Effector memory CD8-positive, alpha-beta T cell (primary cell): Measurements from ENCODE around the gene CCDC51.
"Not testable (repeated sequence)": the region's sequence is repeated elsewhere in the genome, so short reads cannot be mapped to it uniquely, and the experiment has no call there.

Experiments used
- ATAC-seq: fragments of 150-1000 bp; cut with Tn5 transposase; replicated peaks from 2 replicates; pipeline ENCODE4 v1.10.0; 2021; ENCODE audit warnings: mild to moderate bottlenecking, moderate library complexity
- DNase-seq, 3 experiments: peaks; one replicate each; pipeline ENCODE4 v3.0.0; 2021
- H3K27ac Mint-ChIP-seq, 2 donors: one replicate each; pipeline ENCODE4 v1.8.0; 2022; ENCODE audit warnings: mild to moderate bottlenecking in 2 of 2, mixed read lengths in 2 of 2, moderate library complexity in 2 of 2
- H3K27me3 Mint-ChIP-seq, 2 donors: one replicate each; pipeline ENCODE4 v1.8.0; 2022; ENCODE audit warnings: mixed read lengths in 2 of 2
- H3K36me3 Mint-ChIP-seq: one replicate; pipeline ENCODE4 v1.8.0; 2022; ENCODE audit warnings: mild to moderate bottlenecking, moderate library complexity, mixed read lengths; ENCODE audit not compliant: insufficient read depth
- H3K4me1 Mint-ChIP-seq, 2 donors: one replicate each; pipeline ENCODE4 v1.8.0; 2022; ENCODE audit warnings: low read depth in 2 of 2, mixed read lengths in 2 of 2
- H3K4me3 Mint-ChIP-seq, 2 donors: one replicate each; pipeline ENCODE4 v1.8.0; 2022; ENCODE audit warnings: mild to moderate bottlenecking in 2 of 2, mixed read lengths in 2 of 2, moderate library complexity in 2 of 2
- H3K9me3 Mint-ChIP-seq, 2 donors: one replicate each; pipeline ENCODE4 v1.8.0; 2022; ENCODE audit warnings: mixed read lengths in 2 of 2

CCDC51 gene

DNA sequence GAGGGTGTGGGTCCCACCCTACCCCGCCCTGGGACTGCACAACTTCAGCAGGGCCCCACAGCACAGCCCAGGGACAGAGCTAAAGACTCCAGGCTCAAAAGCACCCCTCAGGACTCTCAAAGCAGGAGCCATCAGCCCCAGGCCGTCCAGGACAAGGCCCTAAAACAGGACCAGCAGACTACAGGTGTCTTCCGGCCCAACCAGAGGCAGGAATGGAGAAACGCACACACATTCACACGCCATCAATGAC is 32.7 kb upstream of the CCDC51 start:
- Mint-ChIP-seq H3K4me3 (peak overlapping the region; percentile 86 to 94), H3K27ac (peak overlapping the region; percentile 98 to 100), H3K4me1 (peaks cover 44 to 46% of the 10 kb centered on the region in 2 donors), H3K9me3 (no peaks in the 10 kb centered on the region), H3K27me3 (no peaks in the 10 kb centered on the region), H3K36me3 (peaks cover 44% of the 10 kb centered on the region)
- ATAC-seq (no peak), DNase-seq (no peak)

DNA sequence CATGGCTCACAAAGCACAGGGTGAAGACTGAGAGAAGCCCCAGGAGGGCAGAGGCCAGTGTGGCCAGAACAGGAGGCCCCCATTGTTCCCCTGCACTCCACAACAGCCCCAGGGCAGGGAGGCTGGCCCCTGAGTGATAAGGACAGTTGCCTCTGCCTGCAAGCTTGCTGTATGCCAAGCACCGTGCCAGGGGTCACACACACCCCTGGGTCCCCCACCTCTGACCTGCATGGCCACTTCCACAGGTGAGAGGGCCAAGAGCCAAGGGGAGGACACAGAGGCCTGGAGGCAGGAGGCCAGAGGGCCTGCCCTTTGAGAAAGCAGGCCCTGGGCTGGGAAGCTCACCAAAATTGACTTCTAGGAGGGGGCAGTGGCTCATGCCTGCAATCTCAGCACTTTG is 30.4 kb upstream of the CCDC51 start:
- H3K4me1 Mint-ChIP-seq: peaks cover 59 to 63% of the 10 kb centered on the region in 2 donors
- H3K4me3 Mint-ChIP-seq: peak overlapping the region; percentile 77 to 86
- H3K27ac Mint-ChIP-seq: peak overlapping the region; percentile 93 to 98
- no peak for DNase-seq
- H3K36me3 Mint-ChIP-seq: peaks cover 55% of the 10 kb centered on the region
- H3K27me3 Mint-ChIP-seq: no peaks in the 10 kb centered on the region
- H3K9me3 Mint-ChIP-seq: no peaks in the 10 kb centered on the region
- no peak for ATAC-seq

DNA sequence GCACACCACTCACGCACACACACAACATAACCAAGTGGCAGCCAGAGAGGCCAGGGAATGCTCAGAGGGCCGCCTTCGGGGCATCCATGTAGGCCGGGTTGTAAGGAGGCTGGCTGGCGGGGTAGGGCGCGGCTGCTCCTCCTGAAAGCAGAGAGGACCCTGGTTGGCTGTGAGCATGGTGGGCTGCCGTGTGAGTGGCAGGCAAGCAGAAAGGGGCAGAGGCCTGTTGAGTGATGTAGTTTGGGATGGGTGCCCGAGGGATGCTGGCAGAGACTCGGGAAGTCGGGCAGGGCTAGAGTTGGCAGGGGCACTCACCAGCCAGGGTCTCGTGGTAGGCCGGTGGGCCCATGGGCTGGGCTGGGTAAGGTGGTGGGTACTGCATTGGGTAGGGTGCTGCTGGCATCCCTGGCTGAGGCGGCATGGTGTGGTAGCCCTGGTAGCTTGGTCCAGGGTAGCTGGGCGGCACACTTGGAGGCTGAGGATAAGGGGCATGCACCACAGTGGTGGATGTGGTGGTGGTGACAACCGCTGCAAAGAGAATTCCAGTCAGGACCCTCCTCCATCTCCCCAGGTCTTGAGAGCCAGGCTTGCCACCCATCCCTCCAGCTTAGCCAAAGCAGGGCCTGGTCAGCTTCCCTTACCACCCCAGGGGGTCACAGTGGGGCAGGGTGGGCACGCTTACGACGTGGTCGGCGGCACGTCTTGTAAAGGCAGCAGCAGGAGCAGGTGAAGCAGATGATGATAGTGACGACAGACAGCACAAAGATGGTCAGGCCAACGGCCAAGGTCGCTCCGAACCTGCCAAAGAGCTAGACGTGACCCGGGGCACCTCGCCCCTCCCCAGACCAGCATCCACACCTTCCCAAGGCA is 29.4 kb upstream of the CCDC51 start:
- Mint-ChIP-seq H3K27me3 (no peaks in the 10 kb centered on the region), H3K4me1 (peaks cover 51 to 57% of the 10 kb centered on the region in 2 donors), H3K4me3 (peak overlapping the region; percentile 77 to 86), H3K27ac (peak overlapping the region; percentile 98 to 99), H3K9me3 (no peaks in the 10 kb centered on the region), H3K36me3 (peaks cover 55% of the 10 kb centered on the region)
- ATAC-seq (no peak), DNase-seq (no peak)

DNA sequence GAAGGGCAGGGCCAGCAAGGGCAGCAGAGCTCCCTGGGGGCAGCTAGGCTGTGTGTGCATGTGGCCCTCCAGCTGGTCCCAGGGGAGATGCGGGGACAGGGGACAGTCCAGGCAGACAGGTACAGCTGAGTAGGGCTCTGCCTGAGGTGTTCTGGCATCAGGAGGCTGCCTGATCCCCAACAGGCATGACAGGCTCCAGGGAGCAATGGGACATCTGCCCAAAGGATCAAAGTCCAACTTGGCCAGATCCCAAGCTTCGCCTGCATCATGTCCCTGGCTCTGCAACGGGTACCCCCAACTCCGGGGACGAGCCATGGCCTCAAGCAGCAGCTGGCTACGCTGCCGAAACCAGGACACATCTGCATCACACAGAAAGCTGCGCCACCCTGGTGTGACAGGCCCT is 28.4 kb upstream of the CCDC51 start:
- peaks cover 47 to 53% of the 10 kb centered on the region in 2 donors for H3K4me1 Mint-ChIP-seq
- H3K36me3 Mint-ChIP-seq: peaks cover 57% of the 10 kb centered on the region
- H3K4me3 Mint-ChIP-seq: peak overlapping the region; percentile 91 to 93
- H3K27me3 Mint-ChIP-seq: no peaks in the 10 kb centered on the region
- ATAC-seq: no peak
- H3K9me3 Mint-ChIP-seq: no peaks in the 10 kb centered on the region
- peak overlapping the region; percentile 98 to 99 for H3K27ac Mint-ChIP-seq
- no peak for DNase-seq

DNA sequence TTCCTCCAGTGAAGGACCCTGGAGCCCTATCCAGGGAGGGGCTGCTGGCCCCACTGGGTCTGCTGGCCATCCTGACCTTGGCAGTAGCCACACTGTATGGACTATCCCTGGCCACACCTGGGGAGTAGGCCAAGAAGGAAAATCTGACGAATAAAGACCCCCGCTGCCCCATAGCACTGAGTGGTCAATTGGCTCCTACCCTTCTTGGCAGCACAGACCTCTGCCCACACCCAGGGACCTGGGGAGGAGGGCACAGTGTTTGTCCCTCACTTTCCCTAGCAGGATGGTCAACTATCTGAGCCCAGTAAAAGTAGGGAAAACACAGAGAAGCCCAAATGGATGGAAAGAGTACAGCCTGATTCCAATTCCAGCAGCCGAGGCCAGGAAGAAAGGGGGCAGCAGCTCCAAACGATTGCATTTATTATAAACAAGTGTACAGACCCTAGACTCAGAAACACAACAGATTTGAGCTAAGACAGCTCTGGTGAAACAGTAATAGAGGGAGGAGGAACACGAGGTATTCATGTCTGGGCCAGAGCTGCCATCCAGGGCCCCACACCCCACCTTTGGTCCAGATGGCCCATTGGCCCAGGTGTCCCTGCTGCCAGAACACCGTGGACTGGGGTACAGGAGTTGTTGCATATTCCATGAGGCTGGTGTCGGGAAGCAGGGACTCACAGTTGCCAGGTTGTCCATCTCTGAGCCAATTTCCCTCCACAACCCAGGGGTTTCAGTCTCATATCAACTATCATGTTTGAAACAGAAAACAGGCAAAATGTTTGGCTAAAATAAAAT is 27.8 kb upstream of the CCDC51 start:
- ATAC-seq (no peak), DNase-seq (no peak)
- Mint-ChIP-seq H3K4me1 (peaks cover 40 to 48% of the 10 kb centered on the region in 2 donors), H3K9me3 (no peaks in the 10 kb centered on the region), H3K36me3 (peaks cover 51% of the 10 kb centered on the region), H3K27ac (peak overlapping the region; percentile 98 to 99), H3K4me3 (peak overlapping the region; percentile 91 to 93), H3K27me3 (no peaks in the 10 kb centered on the region)

DNA sequence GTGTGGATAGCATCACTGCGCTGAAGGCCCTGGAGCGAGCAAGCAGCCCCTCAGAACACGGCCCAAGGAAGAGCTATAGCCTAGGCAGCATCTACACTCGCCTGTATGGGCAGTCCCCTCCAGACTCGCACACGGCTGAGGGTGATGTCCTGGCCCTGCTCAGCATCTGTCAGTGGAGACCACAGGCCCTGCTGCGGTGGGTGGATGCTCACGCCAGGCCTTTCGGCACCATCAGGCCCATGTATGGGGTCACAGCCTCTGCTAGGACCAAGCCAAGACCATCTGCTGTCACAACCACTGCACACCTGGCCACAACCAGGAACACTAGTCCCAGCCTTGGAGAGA is 27.2 kb upstream of the CCDC51 start:
- Mint-ChIP-seq H3K27ac (peak overlapping the region; percentile 98 to 99), H3K9me3 (no peaks in the 10 kb centered on the region), H3K27me3 (no peaks in the 10 kb centered on the region), H3K36me3 (peaks cover 47% of the 10 kb centered on the region), H3K4me3 (peak overlapping the region; percentile 91 to 93), H3K4me1 (peaks cover 40 to 47% of the 10 kb centered on the region in 2 donors)
- ATAC-seq: no peak
- no peak for DNase-seq

DNA sequence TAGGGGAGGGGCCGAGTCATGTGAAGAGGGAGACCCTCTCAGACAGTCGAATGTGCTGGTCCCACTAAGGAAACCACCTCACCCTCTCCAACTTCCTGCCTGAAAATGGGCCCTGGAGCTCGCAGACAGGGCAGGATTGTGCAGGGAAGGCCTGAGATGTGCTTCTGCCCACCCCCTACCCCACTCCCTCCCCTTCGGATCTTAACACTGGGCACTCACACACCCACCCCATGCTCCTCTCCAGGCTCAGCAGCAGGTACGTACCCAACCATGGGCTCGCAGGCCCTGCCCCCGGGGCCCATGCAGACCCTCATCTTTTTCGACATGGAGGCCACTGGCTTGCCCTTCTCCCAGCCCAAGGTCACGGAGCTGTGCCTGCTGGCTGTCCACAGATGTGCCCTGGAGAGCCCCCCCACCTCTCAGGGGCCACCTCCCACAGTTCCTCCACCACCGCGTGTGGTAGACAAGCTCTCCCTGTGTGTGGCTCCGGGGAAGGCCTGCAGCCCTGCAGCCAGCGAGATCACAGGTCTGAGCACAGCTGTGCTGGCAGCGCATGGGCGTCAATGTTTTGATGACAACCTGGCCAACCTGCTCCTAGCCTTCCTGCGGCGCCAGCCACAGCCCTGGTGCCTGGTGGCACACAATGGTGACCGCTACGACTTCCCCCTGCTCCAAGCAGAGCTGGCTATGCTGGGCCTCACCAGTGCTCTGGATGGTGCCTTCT is 26.6 kb upstream of the CCDC51 start:
- Mint-ChIP-seq H3K27ac (peak overlapping the region; percentile 98 to 99), H3K27me3 (no peaks in the 10 kb centered on the region), H3K36me3 (peaks cover 48% of the 10 kb centered on the region), H3K9me3 (no peaks in the 10 kb centered on the region), H3K4me1 (peaks cover 40 to 47% of the 10 kb centered on the region in 2 donors), H3K4me3 (peak overlapping the region; percentile 91 to 93)
- DNase-seq (peak; percentile 26 to 42 (median 36)), ATAC-seq (peak; percentile 64)

DNA sequence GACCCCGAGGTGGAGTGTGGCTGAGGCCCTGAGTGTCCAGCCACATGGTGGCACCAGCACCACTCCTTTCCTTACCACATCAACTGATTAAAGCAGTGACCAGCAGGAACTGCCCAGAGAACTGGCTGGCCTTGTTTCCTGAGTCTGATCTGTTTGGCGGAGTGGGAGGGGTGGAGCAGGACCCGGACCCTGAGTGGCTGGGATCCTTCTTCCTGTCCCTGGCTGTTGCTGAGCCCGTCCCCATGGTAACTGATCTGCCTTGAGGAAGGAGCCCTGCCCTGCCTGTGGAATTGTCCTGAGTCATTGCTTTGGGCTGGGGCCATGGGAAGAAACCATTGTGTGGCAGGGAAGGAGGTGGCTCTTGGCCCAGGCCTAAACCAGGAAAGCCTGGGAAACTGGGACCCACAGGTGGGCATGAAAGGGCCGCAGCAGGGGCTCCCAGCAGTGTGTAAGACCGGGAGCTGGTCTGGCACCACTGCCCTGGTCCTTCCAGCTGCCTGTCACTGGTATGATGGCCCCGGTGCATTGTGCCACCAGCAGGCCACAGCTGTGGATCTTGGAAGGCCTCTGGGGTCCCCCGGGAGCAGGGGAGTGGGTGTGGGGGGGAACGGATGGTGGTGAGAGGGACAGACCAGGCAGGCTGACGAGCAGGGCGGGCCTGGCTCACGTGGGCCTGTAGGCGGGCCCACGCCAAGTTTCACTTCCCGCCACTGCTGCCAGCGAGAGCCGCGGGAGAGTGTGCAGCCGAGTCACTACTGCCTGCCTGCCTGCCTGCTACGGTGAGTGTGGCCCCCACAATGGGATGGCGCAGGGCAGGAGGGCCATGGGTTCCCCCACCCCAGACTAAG is 25.8 kb upstream of the CCDC51 start:
- Mint-ChIP-seq H3K4me3 (peak overlapping the region; percentile 91 to 93), H3K27me3 (no peaks in the 10 kb centered on the region), H3K9me3 (no peaks in the 10 kb centered on the region), H3K4me1 (peaks cover 40 to 47% of the 10 kb centered on the region in 2 donors), H3K27ac (peak overlapping the region; percentile 98 to 99), H3K36me3 (peaks cover 54% of the 10 kb centered on the region)
- peak; percentile 63 to 76 (median 72) for DNase-seq
- ATAC-seq: peak; percentile 90

DNA sequence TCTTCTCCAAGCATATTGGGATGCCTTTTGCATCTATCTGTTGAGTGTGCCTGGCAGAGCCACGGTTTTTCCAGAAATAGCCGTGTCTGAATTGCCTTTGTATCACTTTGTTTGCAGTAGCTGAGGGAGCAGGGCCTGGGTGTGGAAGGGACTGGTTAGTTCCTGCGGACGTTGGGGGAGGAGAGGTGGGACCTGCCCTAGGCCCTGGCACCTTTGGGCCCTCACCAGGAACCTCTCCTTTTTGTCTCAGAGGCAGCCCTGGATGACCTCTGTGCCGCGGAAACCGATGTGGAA is 25.3 kb upstream of the CCDC51 start:
- peaks cover 58% of the 10 kb centered on the region for H3K36me3 Mint-ChIP-seq
- ATAC-seq (no peak), DNase-seq (no peak)
- peaks cover 39 to 44% of the 10 kb centered on the region in 2 donors for H3K4me1 Mint-ChIP-seq
- H3K4me3 Mint-ChIP-seq: peak overlapping the region; percentile 91 to 93
- no peaks in the 10 kb centered on the region for H3K9me3 Mint-ChIP-seq
- no peaks in the 10 kb centered on the region for H3K27me3 Mint-ChIP-seq
- H3K27ac Mint-ChIP-seq: peak overlapping the region; percentile 98 to 99

DNA sequence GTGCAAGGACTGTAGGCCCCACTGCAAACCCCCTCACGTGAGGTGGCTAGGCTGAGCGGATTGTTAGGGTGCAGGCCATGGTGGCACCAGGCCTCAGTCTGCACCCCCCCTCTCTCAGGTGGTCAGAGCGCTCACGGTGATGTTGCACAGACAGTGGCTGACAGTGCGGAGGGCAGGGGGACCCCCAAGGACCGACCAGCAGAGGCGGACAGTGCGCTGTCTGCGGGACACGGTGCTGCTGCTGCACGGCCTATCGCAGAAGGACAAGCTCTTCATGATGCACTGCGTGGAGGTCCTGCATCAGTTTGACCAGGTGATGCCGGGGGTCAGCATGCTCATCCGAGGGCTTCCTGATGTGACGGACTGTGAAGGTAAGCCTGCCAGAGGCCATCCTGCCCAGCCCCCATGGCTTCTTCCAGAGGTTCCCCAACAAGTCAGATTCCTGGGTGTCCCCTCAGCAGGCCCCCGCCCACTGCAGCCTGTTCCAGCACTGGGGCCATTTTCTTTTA is 24.8 kb upstream of the CCDC51 start:
- Mint-ChIP-seq H3K27me3 (no peaks in the 10 kb centered on the region), H3K36me3 (peaks cover 54% of the 10 kb centered on the region), H3K27ac (peak overlapping the region; percentile 98 to 99), H3K9me3 (no peaks in the 10 kb centered on the region), H3K4me1 (peaks cover 35 to 40% of the 10 kb centered on the region in 2 donors), H3K4me3 (no peak overlapping the region)
- DNase-seq: no peak
- ATAC-seq: no peak

DNA sequence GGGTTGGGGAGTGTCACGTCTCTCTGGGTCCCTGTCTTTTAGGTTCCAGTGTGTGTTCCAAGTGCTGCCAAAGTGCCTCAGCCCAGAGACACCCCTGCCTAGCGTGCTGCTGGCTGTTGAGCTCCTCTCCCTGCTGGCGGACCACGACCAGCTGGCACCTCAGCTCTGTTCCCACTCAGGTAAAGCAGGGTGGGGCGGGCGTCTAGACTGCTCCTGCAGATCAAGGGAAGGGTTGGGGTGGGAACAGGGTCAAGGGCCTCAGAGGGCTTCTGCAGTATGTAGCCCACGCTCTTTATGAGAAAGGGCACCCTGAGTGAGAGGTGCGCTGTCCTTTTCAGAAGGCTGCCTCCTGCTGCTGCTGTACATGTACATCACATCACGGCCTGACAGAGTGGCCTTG is 23.8 kb upstream of the CCDC51 start:
- Mint-ChIP-seq H3K4me1 (peaks cover 25 to 31% of the 10 kb centered on the region in 2 donors), H3K4me3 (no peak overlapping the region), H3K9me3 (no peaks in the 10 kb centered on the region), H3K36me3 (peaks cover 46% of the 10 kb centered on the region), H3K27ac (no peak overlapping the region), H3K27me3 (no peaks in the 10 kb centered on the region)
- ATAC-seq (no peak), DNase-seq (no peak)

DNA sequence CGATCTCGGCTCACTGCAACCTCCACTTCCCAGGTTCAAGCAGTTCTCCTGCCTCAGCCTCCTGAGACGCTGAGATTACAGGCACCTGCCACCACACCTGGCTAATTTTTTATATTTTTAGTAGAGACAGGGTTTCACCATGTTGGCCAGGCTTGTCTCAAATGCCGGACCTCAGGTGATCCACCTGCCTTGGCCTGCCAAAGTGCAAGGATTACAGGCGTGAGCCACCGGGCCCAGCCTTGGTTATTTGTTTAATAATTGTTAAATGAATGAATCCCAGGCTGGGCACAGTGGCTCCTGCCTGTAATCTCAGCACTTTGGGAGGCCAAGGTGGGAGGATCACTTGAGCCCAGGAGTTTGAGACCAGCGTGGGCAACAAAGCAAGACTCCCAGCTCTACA is 21.8 kb upstream of the CCDC51 start:
- peaks cover 38% of the 10 kb centered on the region for H3K36me3 Mint-ChIP-seq
- DNase-seq, H3K27me3 Mint-ChIP-seq, H3K4me3 Mint-ChIP-seq, H3K9me3 Mint-ChIP-seq, H3K27ac Mint-ChIP-seq, ATAC-seq: not testable (repeated sequence)
- peaks cover 11% of the 10 kb centered on the region in 2 donors for H3K4me1 Mint-ChIP-seq

DNA sequence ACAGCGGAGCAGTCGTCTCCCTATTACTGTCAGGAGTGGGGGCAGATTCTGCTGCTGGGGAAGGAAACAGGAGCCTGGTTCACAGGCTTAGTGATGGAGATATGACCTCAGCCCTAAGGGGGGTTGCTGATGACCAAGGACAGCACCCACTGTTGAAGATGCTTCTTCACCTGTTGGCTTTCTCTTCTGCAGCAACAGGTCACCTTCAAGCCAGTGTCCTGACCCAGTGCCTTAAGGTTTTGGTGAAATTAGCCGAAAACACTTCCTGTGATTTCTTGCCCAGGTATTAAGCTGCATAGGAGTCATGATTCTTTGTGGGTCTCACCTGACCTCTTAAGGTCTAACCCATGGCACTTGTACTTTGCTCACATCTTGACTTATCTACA is 20.6 kb upstream of the CCDC51 start:
- H3K4me1 Mint-ChIP-seq: peaks cover under 1 to 2% of the 10 kb centered on the region in 2 donors
- ATAC-seq: no peak
- peak overlapping the region in 1 of 2 donors; percentile 39 for H3K27ac Mint-ChIP-seq
- H3K36me3 Mint-ChIP-seq: peaks cover 36% of the 10 kb centered on the region
- H3K27me3 Mint-ChIP-seq: no peaks in the 10 kb centered on the region
- DNase-seq: no peak
- no peak overlapping the region for H3K4me3 Mint-ChIP-seq
- no peaks in the 10 kb centered on the region for H3K9me3 Mint-ChIP-seq
